NCI-H82 treated with DMSO at 0.1 percent for 48 hours (cell line): ENCODE measurements around the gene ADTRP.

Experiments used
- DNase-seq: peaks from one replicate; lab custom pipeline; 2025; ENCODE audit not compliant: unreplicated experiment; lab: John Stamatoyannopoulos, UW

The ADTRP gene

DNA sequence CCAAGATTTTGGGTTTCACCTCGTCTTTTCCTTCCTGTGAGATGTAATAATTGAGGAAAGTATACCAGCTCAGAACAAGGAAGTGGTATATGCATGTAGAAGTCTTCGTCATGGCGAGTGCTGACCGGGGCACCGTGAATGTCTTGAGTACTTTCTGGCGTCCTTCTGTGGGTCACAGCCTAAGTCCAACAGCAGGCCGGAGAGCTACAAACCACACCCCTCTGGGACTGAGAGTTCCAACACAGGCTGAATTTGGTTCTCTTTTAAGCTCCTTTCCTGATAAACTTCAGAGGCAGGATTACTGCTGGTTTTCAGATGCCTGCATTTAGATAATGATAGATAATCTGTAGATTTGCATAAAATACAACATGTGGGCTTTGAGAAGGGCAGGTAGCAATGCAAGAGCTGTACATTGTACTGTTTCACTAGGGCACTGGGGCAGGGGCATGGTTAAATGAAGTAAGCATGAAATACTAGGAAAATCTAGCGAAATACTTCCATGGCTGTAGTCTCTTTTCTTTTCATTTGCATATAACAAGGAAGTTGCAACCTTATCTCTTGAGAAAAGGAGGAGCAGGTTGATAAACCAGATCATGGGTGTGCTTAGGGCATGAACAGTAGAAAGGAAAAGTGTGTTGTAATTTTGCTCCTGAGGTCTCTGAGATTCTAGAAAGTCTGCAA, at the start of gene ADTRP:
Gene ADTRP, minus strand, starts transcription at position 156 of the 681 bp plus-strand sequence. Its CDS starts 44 bp downstream, at position 112.
- DNase-seq, result peak; percentile 27

DNA sequence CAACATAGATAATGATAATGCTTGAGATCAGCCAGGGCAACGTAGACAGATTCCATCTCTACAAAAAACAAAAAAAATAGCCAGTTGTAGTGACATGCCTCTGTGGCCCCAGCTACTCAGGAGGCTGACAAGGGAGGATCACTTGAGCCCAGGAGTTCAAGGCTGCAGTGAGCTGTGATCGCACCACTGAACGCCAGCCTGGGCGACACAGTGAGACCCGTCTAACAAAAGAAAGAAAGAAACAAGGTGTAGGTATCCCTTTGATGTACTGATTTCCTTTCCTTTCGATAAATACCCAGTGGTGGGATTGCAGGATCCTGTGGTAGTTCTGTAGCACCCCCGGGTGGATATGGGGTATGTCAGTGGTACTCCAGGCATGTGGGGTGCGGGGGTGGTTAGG, 48.2 kb upstream of the ADTRP start:
- no peak for DNase-seq

- DNase-seq, result no peak
These were observed 46.4 kb upstream of the ADTRP start for GRCh38 chr6:11824986-11825385.

- no peak for DNase-seq
These were observed 43.7 kb upstream of the ADTRP start for GRCh38 chr6:11822346-11822745.

DNA sequence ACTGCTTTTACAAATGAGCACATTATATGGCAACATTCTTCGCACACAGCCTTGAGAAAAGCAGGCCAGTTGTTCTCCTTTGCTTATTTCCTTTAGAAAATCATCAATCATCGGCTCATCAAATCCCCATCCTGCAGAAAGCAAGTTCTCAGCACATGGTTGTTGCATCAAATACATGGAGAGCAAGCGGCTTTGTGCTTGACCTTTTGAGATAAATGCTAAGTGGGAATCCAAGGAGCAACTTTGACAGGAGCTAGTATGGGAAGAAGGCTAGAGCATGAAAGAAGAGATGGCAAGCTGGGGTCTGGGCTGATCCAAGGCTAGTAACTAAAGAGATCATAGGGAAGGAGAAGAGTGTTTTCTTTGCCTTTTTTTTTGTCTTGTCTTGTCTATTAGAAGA, 43.2 kb upstream of the ADTRP start:
- DNase-seq, result no peak

- no peak for DNase-seq
These were observed 42.2 kb upstream of the ADTRP start for GRCh38 chr6:11820821-11821220.

- no peak for DNase-seq
These were observed 40.9 kb upstream of the ADTRP start for GRCh38 chr6:11819486-11819885.

- DNase-seq, result no peak
These were observed 36.6 kb upstream of the ADTRP start for GRCh38 chr6:11815231-11815630.

DNA sequence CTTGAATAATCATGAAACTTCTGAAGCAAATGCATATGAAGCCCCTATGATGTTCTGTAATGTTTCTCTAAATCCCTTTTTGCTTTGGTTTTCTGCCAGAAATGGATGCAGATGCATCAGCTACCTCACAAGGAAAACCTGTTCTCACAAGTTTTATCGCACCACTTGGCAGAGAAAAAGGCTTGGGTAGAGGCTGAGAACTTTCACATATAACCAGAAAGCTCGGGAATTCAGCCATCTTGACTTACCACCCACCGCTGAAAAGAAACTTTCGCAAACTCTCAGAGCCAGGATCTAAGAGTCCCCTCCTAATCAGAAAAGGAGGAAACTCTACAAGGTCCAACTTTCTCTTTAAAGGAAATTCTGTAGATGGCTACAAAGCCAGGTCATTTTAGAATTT, 36.2 kb upstream of the ADTRP start:
- DNase-seq, result no peak

GRCh38 chr6:11814106-11814505, 35.5 kb upstream of the ADTRP start:
- no peak for DNase-seq

GRCh38 chr6:11813606-11814005, 35.0 kb upstream of the ADTRP start:
- no peak for DNase-seq

DNA sequence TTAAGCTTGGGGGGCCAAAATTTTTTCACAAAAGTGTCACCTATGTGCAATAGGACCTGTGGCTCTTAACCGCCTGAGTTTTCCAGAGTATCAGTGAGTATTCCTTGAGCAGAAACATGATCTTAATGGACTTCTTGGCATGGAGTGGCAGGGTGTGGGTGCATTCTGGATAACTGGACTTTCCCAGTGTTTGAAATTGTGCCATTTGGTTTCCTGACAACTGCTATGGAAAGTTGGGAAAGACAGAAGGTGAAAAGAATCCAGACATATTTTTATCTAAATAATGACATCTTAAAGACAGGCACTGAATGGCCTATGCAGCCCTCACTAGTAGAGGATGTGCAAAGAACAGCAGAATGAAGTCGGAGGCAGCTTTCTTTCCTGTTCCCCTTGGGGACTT, 34.3 kb upstream of the ADTRP start:
- DNase-seq, result no peak

DNA sequence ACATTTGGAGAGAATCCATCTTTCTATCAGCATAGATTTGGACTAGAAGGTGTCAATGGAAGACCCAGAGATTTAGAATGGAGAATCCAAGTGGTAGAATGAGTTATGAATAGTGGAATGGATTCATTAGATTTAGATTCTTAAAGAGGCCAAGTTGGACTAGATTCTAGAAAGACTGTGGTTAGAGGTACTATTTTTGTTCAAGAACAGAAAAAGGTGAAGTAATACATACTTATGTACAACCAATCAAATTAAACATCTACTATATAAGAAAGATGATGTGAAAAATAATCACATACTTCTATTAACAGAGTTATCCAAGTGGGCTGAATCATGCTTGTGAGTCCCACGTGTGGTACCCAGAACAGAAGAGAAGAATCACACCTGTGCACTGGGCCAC, 33.8 kb upstream of the ADTRP start:
- DNase-seq, result no peak

DNA sequence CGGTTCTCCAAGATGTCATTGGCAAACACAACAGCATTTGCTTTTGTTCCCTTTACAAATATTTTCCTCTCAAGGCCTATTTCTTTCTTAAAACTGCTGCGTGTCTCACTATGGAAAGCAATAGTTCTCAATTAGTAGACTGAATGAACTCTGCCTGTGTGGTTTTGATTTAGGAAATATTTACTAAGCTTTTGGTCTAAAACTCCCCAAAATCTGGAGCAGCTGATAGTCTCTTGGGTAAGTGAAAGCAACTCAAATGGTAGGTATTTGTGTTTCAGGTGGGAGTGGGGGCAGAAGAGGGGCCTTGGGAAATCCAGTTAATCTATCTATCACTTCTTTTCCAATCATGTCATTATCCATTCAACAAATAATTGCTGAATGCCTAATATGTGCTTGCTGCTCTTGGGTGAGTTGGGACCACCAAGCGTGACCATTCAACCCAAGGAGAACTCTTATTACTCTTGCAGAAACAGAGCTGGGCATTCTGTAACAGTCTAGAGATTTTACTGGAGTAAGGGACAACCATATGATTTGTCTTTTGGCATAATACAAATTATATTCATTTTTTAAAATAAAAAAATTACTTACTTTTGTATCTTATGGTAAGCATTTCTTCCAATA, 33.2 kb upstream of the ADTRP start:
- DNase-seq, result no peak

DNA sequence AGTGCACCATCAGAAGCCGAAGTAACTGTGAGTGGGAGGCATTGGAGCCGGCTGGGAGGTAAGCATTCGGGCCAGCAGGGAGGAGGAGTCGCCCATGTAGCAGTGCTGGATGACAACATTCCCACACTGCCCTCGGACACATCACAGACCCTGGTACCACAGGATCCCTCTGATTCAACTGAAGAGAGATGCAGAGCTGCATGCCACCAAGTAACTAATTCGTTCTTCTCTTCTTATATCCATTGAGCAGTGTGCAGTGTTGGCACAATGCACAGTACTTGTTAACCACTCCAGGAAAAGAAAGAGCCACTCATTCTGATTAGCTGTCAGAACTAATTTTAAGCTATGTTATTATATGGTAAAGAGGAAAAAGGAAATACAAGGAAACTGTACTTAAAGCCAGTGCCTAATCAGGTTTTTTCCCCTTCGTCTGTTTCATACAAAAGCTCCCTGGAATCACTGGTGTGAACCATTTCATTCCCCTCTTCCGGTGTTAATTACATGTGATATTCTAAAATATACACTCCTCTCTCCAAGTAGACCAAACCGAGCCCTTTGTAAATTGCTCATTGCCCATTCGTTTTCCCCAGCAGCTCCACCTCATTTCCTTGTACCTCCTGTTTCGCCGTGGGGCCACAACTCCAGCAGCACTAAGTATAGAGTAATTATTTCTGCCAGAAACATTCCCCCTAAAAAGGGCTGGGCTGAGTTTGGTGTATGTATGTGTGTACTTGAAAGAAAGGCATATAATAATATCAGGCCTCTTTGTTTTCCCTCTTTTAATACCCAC, 32.4 kb upstream of the ADTRP start:
- DNase-seq, result no peak

DNA sequence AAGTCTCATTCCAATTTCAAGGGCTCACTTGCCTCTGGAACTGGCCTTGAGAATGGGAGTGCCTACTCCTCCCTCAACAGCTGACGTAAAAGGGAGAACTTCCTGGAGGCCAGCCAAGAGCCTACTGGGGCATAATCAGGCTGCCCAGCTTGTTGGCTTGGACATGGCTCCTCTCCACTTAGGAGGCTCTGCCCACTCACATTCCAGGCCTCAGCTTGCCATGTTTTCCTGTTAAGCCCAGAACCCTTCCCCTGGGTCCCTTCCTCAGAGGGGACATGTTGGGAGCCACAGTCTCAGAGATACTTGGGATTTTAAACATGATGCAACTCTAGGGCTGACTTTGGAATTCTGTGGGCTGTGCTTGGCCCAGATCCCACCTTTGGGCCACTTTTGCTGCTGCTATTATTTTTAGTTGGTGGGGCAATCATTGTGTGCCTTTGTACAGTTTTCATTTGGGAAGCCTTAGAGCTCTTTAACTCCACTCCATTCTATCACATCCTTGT, 31.5 kb upstream of the ADTRP start:
- no peak for DNase-seq

DNA sequence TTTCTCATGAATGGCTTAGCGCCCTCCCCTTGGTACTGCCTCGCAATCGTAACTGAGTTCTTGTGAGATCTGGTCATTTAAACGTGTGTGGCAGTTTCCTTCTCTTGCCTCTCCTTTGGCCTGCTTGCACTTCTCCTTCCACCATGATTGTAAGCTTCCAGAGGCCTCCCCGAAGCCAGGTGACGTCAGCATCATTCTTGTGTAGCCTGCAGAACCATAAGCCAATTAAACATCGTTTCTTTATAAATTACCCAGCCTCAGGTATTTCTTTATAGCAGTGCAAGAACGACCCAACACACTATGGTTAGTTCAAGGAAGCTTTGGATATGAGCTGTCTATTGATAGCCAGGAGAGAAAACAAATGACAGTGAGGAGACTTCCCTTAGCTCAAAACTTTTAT, 29.5 kb upstream of the ADTRP start:
- DNase-seq, result no peak

DNA sequence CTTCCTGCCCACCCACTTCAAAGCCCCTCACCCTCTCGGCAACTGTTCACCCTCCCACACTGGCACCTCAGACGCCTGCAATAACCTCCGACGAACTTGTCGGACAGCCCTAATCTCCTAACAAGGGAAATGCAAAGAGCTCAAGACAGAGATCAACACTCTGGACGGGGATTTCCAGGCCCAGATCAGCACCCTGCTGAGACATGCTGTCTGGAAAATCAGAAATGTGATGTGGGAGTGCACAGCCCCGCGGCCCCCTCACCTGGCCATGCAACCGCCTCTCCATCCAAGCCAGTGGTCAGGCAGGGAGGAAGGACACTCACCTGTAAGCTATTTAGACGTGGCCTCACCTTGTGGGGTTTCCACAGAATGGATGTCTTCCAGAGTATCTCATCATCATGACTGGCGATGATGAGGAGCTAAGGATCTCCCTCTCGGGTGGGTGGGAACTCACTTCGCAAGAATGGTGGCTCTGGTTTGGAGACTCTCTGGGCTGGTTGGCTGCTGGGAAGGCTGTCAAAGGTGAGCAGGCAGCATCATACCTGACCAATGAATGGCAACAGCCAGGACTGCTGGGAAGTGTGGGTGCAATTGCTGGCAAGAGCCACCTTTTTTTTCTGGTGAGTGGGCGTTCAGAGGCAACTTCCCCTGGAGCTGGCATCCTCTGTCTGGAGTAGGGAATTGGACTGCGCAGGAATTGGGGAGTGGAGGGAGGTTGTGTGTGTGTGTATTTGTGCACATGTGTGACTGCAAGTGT, 28.1 kb upstream of the ADTRP start:
- peak; percentile 12 for DNase-seq

- no peak for DNase-seq
These were observed 26.9 kb upstream of the ADTRP start for GRCh38 chr6:11805259-11806053.

- DNase-seq, result no peak
These were observed 26.1 kb upstream of the ADTRP start for GRCh38 chr6:11804701-11805100.
